ENCODE data around the gene GSG1L. TPM values are rescaled to one million over a fixed set of nuclear protein-coding genes. Genes with fewer than 3 reads are reported as not detected.

The GSG1L gene
- total RNA-seq, 1 experiment from 2014 or later, result not detected

- no peak for DNase-seq (ENCODE audit: low read depth)
Observed at GRCh38 chr16:27774779-27775178, 288.7 kb downstream of the GSG1L start.

- no peak for DNase-seq (ENCODE audit: low read depth)
Observed at GRCh38 chr16:27773344-27773743, 290.2 kb downstream of the GSG1L start.

- no peak for DNase-seq (ENCODE audit: low read depth)
Observed at GRCh38 chr16:27772093-27772825, 291.3 kb downstream of the GSG1L start.

GRCh38 chr16:27771201-27771910 lies 292.2 kb downstream of the GSG1L start:
- DNase-seq (ENCODE audit: low read depth), result no peak

- no peak for DNase-seq (ENCODE audit: low read depth)
Observed at GRCh38 chr16:27770271-27771196, 293.0 kb downstream of the GSG1L start.

GRCh38 chr16:27769561-27770255 lies 293.8 kb downstream of the GSG1L start:
- peak; percentile 97 for DNase-seq (ENCODE audit: low read depth)

GRCh38 chr16:27768651-27769272 lies 294.8 kb downstream of the GSG1L start:
- DNase-seq (ENCODE audit: low read depth), result peak; percentile 43

- no peak for DNase-seq (ENCODE audit: low read depth)
Observed at GRCh38 chr16:27767971-27768591, 295.4 kb downstream of the GSG1L start.

GRCh38 chr16:27767081-27767480 lies 296.4 kb downstream of the GSG1L start:
- no peak for DNase-seq (ENCODE audit: low read depth)

- no peak for DNase-seq (ENCODE audit: low read depth)
Observed at GRCh38 chr16:27766236-27766925, 297.1 kb downstream of the GSG1L start.

- DNase-seq (ENCODE audit: low read depth), result no peak
Observed at GRCh38 chr16:27764869-27765675, 298.4 kb downstream of the GSG1L start.

GRCh38 chr16:27764427-27764826 lies 299.1 kb downstream of the GSG1L start:
- DNase-seq (ENCODE audit: low read depth), result no peak

- peak; percentile 95 for DNase-seq (ENCODE audit: low read depth)
Observed at GRCh38 chr16:27762441-27762840, 301.1 kb downstream of the GSG1L start.

- peak; percentile 75 for DNase-seq (ENCODE audit: low read depth)
Observed at GRCh38 chr16:27761816-27762215, 301.7 kb downstream of the GSG1L start.

GRCh38 chr16:27760789-27761176 lies 302.7 kb downstream of the GSG1L start:
- DNase-seq (ENCODE audit: low read depth), result no peak

- DNase-seq (ENCODE audit: low read depth), result peak; percentile 24
Observed at GRCh38 chr16:27759967-27760788, 303.3 kb downstream of the GSG1L start.

GRCh38 chr16:27759301-27759871 lies 304.1 kb downstream of the GSG1L start:
- DNase-seq (ENCODE audit: low read depth), result peak; percentile 84

- DNase-seq (ENCODE audit: low read depth), result no peak
Observed at GRCh38 chr16:27758544-27758943, 305.0 kb downstream of the GSG1L start.
